Activated CD4-positive, alpha-beta T cell treated with anti-CD3 and anti-CD28 coated beads, Interleukin-2, Interleukin-6, amounts not matched to agents 100 ng/mL and 50 ng/mL, durations not matched to agents 16 hours and 8 hours (primary cell): ENCODE data around the gene RAD51B.
"Not testable (repeated sequence)": the region's sequence is repeated elsewhere in the genome, so short reads cannot be mapped to it uniquely, and the experiment has no call there.

Experiments
- DNase-seq: peaks from one replicate; pipeline ENCODE4 v3.0.0-alpha.2; 2020

RAD51B gene

GRCh38 chr14:68241862-68242487, 422.4 kb downstream of the RAD51B start:
- DNase-seq, result no peak

GRCh38 chr14:68243450-68244010, 424.0 kb downstream of the RAD51B start:
- DNase-seq, result no peak

GRCh38 chr14:68244262-68244980, 424.8 kb downstream of the RAD51B start:
- no peak for DNase-seq

GRCh38 chr14:68245146-68246073, 425.8 kb downstream of the RAD51B start:
- DNase-seq, result no peak

GRCh38 chr14:68246074-68246785, 426.7 kb downstream of the RAD51B start:
- DNase-seq, result no peak

GRCh38 chr14:68246786-68247105, 427.2 kb downstream of the RAD51B start:
- no peak for DNase-seq

- DNase-seq, result no peak
Measured at GRCh38 chr14:68247274-68247673, 427.7 kb downstream of the RAD51B start.

- no peak for DNase-seq
Measured at GRCh38 chr14:68247676-68248268, 428.2 kb downstream of the RAD51B start.

GRCh38 chr14:68248481-68249255, 429.1 kb downstream of the RAD51B start:
- peak; percentile 41 for DNase-seq

GRCh38 chr14:68249661-68250451, 430.3 kb downstream of the RAD51B start:
- DNase-seq, result no peak

- DNase-seq, result no peak
Measured at GRCh38 chr14:68250927-68251768, 431.6 kb downstream of the RAD51B start.

- DNase-seq, result no peak
Measured at GRCh38 chr14:68251769-68252100, 432.2 kb downstream of the RAD51B start.

GRCh38 chr14:68253160-68253780, 433.7 kb downstream of the RAD51B start:
- DNase-seq, result no peak

GRCh38 chr14:68253878-68254528, 434.4 kb downstream of the RAD51B start:
- DNase-seq, result no peak

- DNase-seq, result no peak
Measured at GRCh38 chr14:68254669-68255527, 435.3 kb downstream of the RAD51B start.

GRCh38 chr14:68255693-68256178, 436.2 kb downstream of the RAD51B start:
- no peak for DNase-seq

- no peak for DNase-seq
Measured at GRCh38 chr14:68257969-68258368, 438.4 kb downstream of the RAD51B start.

GRCh38 chr14:68258995-68259394, 439.4 kb downstream of the RAD51B start:
- not testable (repeated sequence) for DNase-seq
